AG09309 (cell line): ENCODE measurements around the gene PLEKHO2.

ENCODE experiments used
- DNase-seq: peaks from one replicate; pipeline ENCODE4 v3.0.0-alpha.2; 2010; ENCODE audit warnings: low read depth
- H3K4me3 ChIP-seq: 2 replicates; pipeline ENCODE4 v1.5.1; 2011; ENCODE audit warnings: mild to moderate bottlenecking, low read depth, low read length, moderate library complexity; ENCODE audit not compliant: control insufficient read depth
- TF ChIP-seq, protein P1 (sequence below): IDR thresholded peaks from 2 replicates; pipeline ENCODE4 v1.5.1; 2011; ENCODE audit warnings: mild to moderate bottlenecking, low read depth, low read length, inconsistent platforms; ENCODE audit not compliant: insufficient read depth, control insufficient read depth; ENCODE audit errors: missing control alignments

PLEKHO2 gene

GRCh38 chr15:64806509-64806908 lies 35.2 kb upstream of the PLEKHO2 start:
- TF ChIP-seq, protein P1, sequence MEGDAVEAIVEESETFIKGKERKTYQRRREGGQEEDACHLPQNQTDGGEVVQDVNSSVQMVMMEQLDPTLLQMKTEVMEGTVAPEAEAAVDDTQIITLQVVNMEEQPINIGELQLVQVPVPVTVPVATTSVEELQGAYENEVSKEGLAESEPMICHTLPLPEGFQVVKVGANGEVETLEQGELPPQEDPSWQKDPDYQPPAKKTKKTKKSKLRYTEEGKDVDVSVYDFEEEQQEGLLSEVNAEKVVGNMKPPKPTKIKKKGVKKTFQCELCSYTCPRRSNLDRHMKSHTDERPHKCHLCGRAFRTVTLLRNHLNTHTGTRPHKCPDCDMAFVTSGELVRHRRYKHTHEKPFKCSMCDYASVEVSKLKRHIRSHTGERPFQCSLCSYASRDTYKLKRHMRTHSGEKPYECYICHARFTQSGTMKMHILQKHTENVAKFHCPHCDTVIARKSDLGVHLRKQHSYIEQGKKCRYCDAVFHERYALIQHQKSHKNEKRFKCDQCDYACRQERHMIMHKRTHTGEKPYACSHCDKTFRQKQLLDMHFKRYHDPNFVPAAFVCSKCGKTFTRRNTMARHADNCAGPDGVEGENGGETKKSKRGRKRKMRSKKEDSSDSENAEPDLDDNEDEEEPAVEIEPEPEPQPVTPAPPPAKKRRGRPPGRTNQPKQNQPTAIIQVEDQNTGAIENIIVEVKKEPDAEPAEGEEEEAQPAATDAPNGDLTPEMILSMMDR = no peak
- DNase-seq = no peak
- H3K4me3 ChIP-seq = no peak overlapping the region

DNA sequence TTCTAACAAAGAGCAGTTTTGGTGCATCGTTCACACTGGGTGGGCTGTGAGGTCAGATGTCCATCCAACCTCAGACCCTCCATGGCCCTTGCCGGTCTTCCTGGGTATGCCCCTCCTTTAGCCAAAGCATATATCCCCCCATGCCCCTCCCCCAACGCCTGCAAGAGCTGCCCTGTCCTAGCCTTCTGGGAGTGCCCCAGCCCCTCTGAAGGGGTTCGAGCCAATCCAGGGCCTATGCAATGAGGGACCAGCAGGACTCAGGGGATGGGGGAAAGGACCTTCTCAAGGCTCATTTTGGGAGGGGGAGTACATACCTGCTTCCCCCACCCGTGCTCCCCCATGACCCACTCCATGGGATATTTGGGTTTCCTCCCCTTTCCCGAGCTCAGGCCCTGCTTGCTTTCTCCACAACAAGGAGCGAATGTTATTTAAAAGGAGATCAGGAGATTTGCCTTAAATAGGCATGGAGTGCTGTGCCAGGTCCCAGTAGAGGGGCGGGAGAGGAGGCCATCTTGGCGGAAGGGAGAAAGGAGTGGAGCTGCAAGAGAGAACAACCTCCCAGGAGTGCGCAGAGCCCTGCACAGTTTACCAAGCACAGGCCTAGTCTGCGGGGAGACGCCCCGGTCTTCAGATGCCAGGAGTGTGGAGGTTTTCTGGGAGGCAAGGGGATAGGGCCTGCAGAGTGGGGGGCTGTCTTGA lies 34.5 kb upstream of the PLEKHO2 start:
- TF ChIP-seq, protein P1 = no peak
- no peak for DNase-seq

GRCh38 chr15:64807751-64808222 lies 33.9 kb upstream of the PLEKHO2 start:
- DNase-seq = no peak
- H3K4me3 ChIP-seq = no peak overlapping the region
- TF ChIP-seq, protein P1 = no peak

More for the DNA sequence above, 34.5 kb upstream of the PLEKHO2 start:
- H3K4me3 ChIP-seq = no peak overlapping the region

DNA sequence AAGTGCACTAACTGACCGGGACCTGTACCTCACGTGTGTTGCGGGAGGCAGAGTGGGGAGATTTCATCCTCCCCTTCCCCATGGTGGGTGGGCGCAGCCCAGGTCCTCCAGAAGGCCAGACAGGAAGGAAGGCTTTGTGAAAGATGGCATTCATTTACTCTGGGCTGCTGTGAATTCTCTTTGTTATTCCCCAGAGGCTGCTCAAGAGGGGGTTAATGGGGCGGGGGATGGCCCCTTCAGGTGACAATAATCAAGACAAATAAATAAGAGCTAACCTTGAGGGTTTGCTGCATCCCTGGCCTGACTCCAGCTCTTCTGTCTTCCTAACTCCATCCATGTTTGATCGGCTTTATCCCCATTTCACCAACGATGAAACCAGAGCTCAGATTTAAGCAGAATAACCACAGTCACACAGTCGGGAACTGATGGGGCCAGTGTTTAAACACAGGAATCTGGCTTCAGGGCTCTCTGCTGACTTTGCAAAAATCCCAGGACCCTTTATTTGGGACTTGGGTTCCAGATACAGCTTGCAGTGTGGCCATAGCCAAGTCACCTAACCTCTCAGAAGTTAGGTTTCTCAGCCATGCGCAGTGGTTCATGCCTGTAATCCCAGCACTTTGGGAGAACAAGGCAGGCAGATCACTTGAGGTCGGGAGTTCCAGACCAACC lies 32.8 kb upstream of the PLEKHO2 start:
- TF ChIP-seq, protein P1 = no peak
- no peak overlapping the region for H3K4me3 ChIP-seq
- no peak for DNase-seq

- H3K4me3 ChIP-seq = no peak overlapping the region
- no peak for DNase-seq
- TF ChIP-seq, protein P1 = peak; percentile 98
Measured at GRCh38 chr15:64809649-64810496, 31.8 kb upstream of the PLEKHO2 start.
